ENCODE data around the gene NRP1. TPM values are rescaled to one million over a fixed set of nuclear protein-coding genes. Genes with fewer than 3 reads are reported as not detected.

Gene NRP1
- total and polyA plus RNA-seq, 10 donors, result 4.8 to 202 (median 138) TPM

DNA sequence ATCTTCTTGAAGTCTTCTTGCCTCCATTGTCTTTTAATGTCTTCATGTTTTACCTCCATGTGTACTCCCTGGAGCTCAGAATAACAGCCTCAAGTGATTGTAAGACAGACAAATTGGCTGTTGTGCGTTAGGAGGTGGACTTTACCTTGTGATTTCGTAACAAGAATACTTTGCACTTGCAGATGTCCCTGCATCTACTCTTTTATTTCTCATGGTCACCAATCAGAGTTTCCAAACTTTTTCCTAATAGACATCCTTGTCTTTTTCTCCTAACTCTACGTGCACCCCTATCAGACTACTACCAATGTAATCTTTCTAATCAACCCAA lies 172.3 kb downstream of the NRP1 start:
- no peak for DNase-seq
- WGBS, 5 donors, result 75 to 97% (median 92%) methylated on average over 3 of the region's 3 CpGs
- Histone ChIP-seq H3K9me3 (no peaks in the 10 kb centered on the region), H3K27me3 (replicated peaks in 1 of 7) (peaks cover 0 to 5% (median 0%) of the 10 kb centered on the region in 7 donors), H3K4me3 (no peak overlapping the region), H3K36me3 (no peaks in the 10 kb centered on the region), H3K4me1 (peaks cover 0 to 10% (median 5%) of the 10 kb centered on the region in 6 donors), H3K27ac (no peak overlapping the region)
- TF ChIP-seq POLR2A (IDR thresholded peaks at IDR 0.05) (no peak), POLR2AphosphoS5 (IDR thresholded peaks at IDR 0.05) (no peak)
- TF ChIP-seq, protein P1, sequence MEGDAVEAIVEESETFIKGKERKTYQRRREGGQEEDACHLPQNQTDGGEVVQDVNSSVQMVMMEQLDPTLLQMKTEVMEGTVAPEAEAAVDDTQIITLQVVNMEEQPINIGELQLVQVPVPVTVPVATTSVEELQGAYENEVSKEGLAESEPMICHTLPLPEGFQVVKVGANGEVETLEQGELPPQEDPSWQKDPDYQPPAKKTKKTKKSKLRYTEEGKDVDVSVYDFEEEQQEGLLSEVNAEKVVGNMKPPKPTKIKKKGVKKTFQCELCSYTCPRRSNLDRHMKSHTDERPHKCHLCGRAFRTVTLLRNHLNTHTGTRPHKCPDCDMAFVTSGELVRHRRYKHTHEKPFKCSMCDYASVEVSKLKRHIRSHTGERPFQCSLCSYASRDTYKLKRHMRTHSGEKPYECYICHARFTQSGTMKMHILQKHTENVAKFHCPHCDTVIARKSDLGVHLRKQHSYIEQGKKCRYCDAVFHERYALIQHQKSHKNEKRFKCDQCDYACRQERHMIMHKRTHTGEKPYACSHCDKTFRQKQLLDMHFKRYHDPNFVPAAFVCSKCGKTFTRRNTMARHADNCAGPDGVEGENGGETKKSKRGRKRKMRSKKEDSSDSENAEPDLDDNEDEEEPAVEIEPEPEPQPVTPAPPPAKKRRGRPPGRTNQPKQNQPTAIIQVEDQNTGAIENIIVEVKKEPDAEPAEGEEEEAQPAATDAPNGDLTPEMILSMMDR (IDR thresholded peaks at IDR 0.05 in 8 of 11, conservative IDR thresholded peaks at IDR 0.05 in 3 of 11), result no peak
- intact Hi-C loops (cut with DNase I; ENCODE audit: low total_unique reads), result no loop called here

DNA sequence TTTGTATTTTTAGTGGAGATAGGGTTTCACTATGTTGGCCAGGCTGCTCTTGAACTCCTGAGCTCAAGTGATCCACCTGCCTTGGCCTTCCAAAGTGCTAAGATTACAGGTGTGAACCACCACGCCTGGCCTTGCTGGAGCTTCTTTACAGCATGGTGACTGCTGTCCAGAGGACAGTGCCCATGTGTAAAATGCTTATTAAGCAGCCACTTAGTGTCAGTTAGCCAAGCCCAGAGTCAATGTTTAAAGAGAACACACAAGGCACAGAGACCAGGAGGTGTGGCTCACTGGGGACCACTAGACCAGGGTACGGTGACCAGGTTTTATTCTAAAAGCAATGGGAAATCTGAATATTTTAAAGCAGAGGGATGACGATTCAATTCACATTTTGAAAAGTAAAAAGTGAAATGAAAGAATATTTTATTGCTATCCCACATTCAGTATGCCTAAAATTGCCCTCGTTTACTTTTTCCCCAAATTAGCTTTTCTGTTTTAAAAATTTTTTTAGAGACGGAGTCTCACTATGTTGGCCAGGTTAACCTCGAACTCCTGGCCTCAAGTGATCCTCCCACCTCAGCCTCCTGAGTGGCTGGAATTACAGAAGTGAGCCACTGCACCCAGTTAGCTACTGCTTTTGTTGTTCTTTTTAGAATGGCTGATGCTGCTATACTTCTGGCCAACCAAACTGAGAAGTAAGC lies 172.8 kb downstream of the NRP1 start:
- intact Hi-C loops (cut with DNase I; ENCODE audit: low total_unique reads), result no loop called here
- WGBS, 5 donors, result 86 to 95% (median 92%) methylated on average over 6 of the region's 6 CpGs
- no peak overlapping the region for H3K27ac ChIP-seq
- H3K9me3 ChIP-seq, result no peaks in the 10 kb centered on the region
- no peak overlapping the region for H3K4me3 ChIP-seq
- DNase-seq, result no peak
- no peaks in the 10 kb centered on the region for H3K36me3 ChIP-seq
- peaks cover 0 to under 1% (median 0%) of the 10 kb centered on the region in 7 donors for H3K27me3 ChIP-seq (replicated peaks in 1 of 7)
- TF ChIP-seq POLR2AphosphoS5 (IDR thresholded peaks at IDR 0.05) (no peak), POLR2A (IDR thresholded peaks at IDR 0.05) (no peak)
- TF ChIP-seq, protein P1 (IDR thresholded peaks at IDR 0.05 in 8 of 11, conservative IDR thresholded peaks at IDR 0.05 in 3 of 11), result no peak
- peaks cover 0 to 10% (median 5%) of the 10 kb centered on the region in 6 donors for H3K4me1 ChIP-seq

DNA sequence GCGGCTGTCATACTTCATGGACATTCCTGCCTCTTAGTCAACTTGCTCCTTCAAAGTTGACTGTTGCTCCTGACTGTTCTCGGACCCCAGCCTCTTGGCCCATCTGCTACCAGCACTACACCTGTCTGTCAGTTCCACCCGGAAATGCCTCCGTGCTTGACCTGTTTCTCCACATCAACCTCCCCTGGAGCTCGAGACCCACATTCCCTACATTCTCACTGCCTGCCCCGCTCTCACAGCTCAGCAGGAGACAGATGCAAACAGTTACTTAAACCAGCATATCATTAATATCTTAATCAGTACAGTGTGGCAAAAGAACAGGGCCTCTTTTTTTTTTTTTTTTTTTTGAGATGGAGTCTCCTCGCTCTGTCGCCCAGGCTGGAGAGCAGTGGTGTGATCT lies 174.3 kb downstream of the NRP1 start:
- peaks cover 0 to 19% (median 5%) of the 10 kb centered on the region in 6 donors for H3K4me1 ChIP-seq
- WGBS, 5 donors, result 88 to 94% (median 91%) methylated on average over 8 of the region's 8 CpGs
- intact Hi-C loops (cut with DNase I; ENCODE audit: low total_unique reads), result no loop called here
- H3K27ac ChIP-seq, result no peak overlapping the region
- TF ChIP-seq POLR2AphosphoS5 (IDR thresholded peaks at IDR 0.05), result no peak
- TF ChIP-seq, protein P1 (IDR thresholded peaks at IDR 0.05 in 8 of 11, conservative IDR thresholded peaks at IDR 0.05 in 3 of 11), result no peak
- TF ChIP-seq POLR2A (IDR thresholded peaks at IDR 0.05), result no peak
- H3K4me3 ChIP-seq, result no peak overlapping the region
- H3K27me3 ChIP-seq (replicated peaks in 1 of 7), result no peaks in the 10 kb centered on the region
- H3K9me3 ChIP-seq, result no peaks in the 10 kb centered on the region
- no peaks in the 10 kb centered on the region for H3K36me3 ChIP-seq
- no peak for DNase-seq

DNA sequence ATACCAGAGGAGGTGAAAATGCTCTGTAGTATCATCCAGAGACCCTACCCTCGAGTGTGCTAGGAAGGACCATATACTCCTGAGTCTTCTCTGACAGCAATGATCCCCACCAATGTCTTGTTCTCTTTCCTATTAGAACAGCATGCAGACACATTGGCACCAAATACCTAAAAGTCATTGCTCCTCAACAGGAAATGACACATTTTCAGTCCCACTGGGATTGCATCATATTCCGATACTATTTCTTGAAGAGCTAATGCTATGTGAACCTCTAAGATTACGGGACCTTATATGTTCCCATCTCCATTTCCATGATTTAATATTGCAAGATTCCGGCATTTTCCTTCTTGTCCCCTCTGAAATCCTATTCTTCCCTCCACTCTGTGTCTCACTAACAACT lies 177.4 kb downstream of the NRP1 start:
- Histone ChIP-seq H3K27me3 (replicated peaks in 1 of 7) (no peaks in the 10 kb centered on the region), H3K27ac (no peak overlapping the region), H3K4me1 (peaks cover 0 to 18% (median 0%) of the 10 kb centered on the region in 6 donors), H3K9me3 (no peaks in the 10 kb centered on the region), H3K36me3 (no peaks in the 10 kb centered on the region), H3K4me3 (no peak overlapping the region)
- TF ChIP-seq POLR2AphosphoS5 (IDR thresholded peaks at IDR 0.05) (no peak), POLR2A (IDR thresholded peaks at IDR 0.05) (no peak)
- TF ChIP-seq, protein P1 (IDR thresholded peaks at IDR 0.05 in 8 of 11, conservative IDR thresholded peaks at IDR 0.05 in 3 of 11), result no peak
- DNase-seq, result no peak
- intact Hi-C loops (cut with DNase I; ENCODE audit: low total_unique reads), result loop anchor here (10.0 kb wide), 1 partner anchor 362 kb away; no protein-coding TSS in a partner anchor
- 73 to 88% (median 80%) methylated on average over 4 of the region's 4 CpGs for WGBS, 5 donors

All from spleen (tissue), 11 donors.